ENCODE measurements around the gene INPP5B. TPM values are rescaled to one million over a fixed set of nuclear protein-coding genes. Genes with fewer than 3 reads are reported as not detected.

INPP5B gene
- total RNA-seq, 1 donor from 2014 or later: 36.5 TPM

DNA sequence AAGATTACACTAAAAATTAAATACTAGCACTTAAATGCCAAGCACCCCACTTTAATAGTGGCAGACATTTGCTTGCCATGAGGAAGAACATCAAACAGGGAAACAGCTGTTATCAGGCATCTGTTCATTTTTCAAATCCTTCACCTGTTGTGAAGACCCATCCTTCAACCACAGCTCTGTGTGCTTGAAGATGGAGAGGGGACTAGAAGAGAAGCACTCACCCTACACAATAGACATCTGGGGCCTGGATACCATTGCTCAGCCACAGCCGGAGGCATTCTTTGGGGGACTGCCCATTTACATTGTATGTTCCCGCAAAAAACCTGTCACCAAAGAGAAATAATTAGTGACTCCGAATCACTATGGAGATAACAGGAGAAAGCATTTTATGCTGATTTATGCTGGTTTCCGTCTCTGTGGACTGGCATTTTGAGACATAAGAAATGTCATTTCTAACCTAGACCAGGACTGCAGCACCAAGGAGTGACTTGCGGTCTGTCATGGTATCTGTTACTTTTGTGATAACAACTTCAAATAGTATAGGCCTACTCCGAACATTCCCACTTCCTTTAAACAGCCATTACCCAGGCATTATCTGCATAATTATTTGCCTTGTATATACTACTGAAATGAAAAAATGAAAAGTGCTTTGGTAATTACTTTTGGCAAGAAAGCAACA is 58.7 kb downstream of the INPP5B start:
- H3K4me3 Mint-ChIP-seq (ENCODE audit: unreplicated experiment): no peak overlapping the region
- TF ChIP-seq, protein P1, sequence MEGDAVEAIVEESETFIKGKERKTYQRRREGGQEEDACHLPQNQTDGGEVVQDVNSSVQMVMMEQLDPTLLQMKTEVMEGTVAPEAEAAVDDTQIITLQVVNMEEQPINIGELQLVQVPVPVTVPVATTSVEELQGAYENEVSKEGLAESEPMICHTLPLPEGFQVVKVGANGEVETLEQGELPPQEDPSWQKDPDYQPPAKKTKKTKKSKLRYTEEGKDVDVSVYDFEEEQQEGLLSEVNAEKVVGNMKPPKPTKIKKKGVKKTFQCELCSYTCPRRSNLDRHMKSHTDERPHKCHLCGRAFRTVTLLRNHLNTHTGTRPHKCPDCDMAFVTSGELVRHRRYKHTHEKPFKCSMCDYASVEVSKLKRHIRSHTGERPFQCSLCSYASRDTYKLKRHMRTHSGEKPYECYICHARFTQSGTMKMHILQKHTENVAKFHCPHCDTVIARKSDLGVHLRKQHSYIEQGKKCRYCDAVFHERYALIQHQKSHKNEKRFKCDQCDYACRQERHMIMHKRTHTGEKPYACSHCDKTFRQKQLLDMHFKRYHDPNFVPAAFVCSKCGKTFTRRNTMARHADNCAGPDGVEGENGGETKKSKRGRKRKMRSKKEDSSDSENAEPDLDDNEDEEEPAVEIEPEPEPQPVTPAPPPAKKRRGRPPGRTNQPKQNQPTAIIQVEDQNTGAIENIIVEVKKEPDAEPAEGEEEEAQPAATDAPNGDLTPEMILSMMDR (IDR thresholded peaks at IDR 0.05): no peak
- no peak for DNase-seq (ENCODE audit: extremely low spot score, unreplicated experiment)
- no peaks in the 10 kb centered on the region for H3K27me3 Mint-ChIP-seq (ENCODE audit: unreplicated experiment)
- no peak overlapping the region for H3K27ac Mint-ChIP-seq (ENCODE audit: unreplicated experiment)
- no peaks in the 10 kb centered on the region for H3K4me1 Mint-ChIP-seq (ENCODE audit: unreplicated experiment)
- H3K36me3 Mint-ChIP-seq (ENCODE audit: unreplicated experiment): peaks cover 55% of the 10 kb centered on the region
- no peaks in the 10 kb centered on the region for H3K9me3 Mint-ChIP-seq (ENCODE audit: unreplicated experiment)

- no peaks in the 10 kb centered on the region for H3K9me3 Mint-ChIP-seq (ENCODE audit: unreplicated experiment)
- peaks cover 66% of the 10 kb centered on the region for H3K36me3 Mint-ChIP-seq (ENCODE audit: unreplicated experiment)
- TF ChIP-seq, protein P1 (IDR thresholded peaks at IDR 0.05): no peak
- no peaks in the 10 kb centered on the region for H3K4me1 Mint-ChIP-seq (ENCODE audit: unreplicated experiment)
- no peaks in the 10 kb centered on the region for H3K27me3 Mint-ChIP-seq (ENCODE audit: unreplicated experiment)
- H3K4me3 Mint-ChIP-seq (ENCODE audit: unreplicated experiment): no peak overlapping the region
- no peak for DNase-seq (ENCODE audit: extremely low spot score, unreplicated experiment)
- H3K27ac Mint-ChIP-seq (ENCODE audit: unreplicated experiment): no peak overlapping the region
Measured at GRCh38 chr1:37884145-37884544, 62.7 kb downstream of the INPP5B start.

DNA sequence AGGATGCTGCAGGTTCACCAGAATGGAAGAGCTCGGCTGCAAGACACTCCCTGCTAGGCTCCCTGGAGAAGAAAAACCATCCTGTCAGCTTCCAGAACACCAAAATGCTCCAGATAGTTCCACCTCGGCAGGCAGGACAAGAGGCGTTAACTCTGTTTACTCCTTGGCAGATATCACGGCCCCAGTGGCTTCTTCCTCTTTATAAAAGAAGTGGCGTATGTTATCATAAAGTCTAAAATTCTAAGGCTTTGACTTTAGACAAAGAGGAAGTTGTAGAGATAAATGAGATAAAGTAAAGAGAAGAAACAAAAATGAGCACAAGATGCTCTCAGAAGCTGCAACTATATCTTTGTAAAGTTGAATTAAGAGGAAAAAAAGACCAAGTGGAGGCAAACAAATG is 63.2 kb downstream of the INPP5B start:
- TF ChIP-seq, protein P1 (IDR thresholded peaks at IDR 0.05): no peak
- H3K27ac Mint-ChIP-seq (ENCODE audit: unreplicated experiment): no peak overlapping the region

DNA sequence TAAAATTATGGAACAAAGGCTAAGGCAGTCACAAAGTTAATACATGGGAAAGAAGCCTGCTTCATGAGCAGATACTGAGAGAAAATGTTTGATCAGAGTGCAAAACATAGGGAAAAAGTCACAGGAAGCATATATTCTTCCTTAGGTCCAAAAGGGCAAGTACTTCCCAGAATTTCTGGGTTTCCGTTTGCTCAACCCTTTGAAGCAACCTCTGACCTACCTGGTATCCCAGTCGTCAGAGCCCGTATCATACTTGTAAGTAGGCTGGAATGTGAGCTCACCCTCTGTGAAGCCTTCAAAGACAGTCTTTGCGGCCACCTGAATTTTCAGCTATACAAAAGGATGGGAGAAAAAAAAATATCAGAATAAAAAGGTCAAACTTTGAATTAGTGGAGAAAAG is 67.0 kb downstream of the INPP5B start:
- DNase-seq (ENCODE audit: extremely low spot score, unreplicated experiment): no peak
- Mint-ChIP-seq H3K4me1 (ENCODE audit: unreplicated experiment) (no peaks in the 10 kb centered on the region), H3K36me3 (ENCODE audit: unreplicated experiment) (peaks cover 49% of the 10 kb centered on the region), H3K9me3 (ENCODE audit: unreplicated experiment) (no peaks in the 10 kb centered on the region), H3K27me3 (ENCODE audit: unreplicated experiment) (no peaks in the 10 kb centered on the region), H3K27ac (ENCODE audit: unreplicated experiment) (no peak overlapping the region), H3K4me3 (ENCODE audit: unreplicated experiment) (no peak overlapping the region)
- TF ChIP-seq, protein P1 (IDR thresholded peaks at IDR 0.05): no peak

More for the DNA sequence above, 63.2 kb downstream of the INPP5B start:
- no peak for DNase-seq (ENCODE audit: extremely low spot score, unreplicated experiment)
- H3K4me1 Mint-ChIP-seq (ENCODE audit: unreplicated experiment): no peaks in the 10 kb centered on the region
- no peaks in the 10 kb centered on the region for H3K9me3 Mint-ChIP-seq (ENCODE audit: unreplicated experiment)
- H3K36me3 Mint-ChIP-seq (ENCODE audit: unreplicated experiment): peaks cover 63% of the 10 kb centered on the region
- no peak overlapping the region for H3K4me3 Mint-ChIP-seq (ENCODE audit: unreplicated experiment)
- no peaks in the 10 kb centered on the region for H3K27me3 Mint-ChIP-seq (ENCODE audit: unreplicated experiment)

- TF ChIP-seq, protein P1 (IDR thresholded peaks at IDR 0.05): no peak
- H3K27me3 Mint-ChIP-seq (ENCODE audit: unreplicated experiment): no peaks in the 10 kb centered on the region
- no peak overlapping the region for H3K27ac Mint-ChIP-seq (ENCODE audit: unreplicated experiment)
- H3K36me3 Mint-ChIP-seq (ENCODE audit: unreplicated experiment): peaks cover 50% of the 10 kb centered on the region
- no peak for DNase-seq (ENCODE audit: extremely low spot score, unreplicated experiment)
- H3K4me3 Mint-ChIP-seq (ENCODE audit: unreplicated experiment): no peak overlapping the region
- no peaks in the 10 kb centered on the region for H3K4me1 Mint-ChIP-seq (ENCODE audit: unreplicated experiment)
- H3K9me3 Mint-ChIP-seq (ENCODE audit: unreplicated experiment): no peaks in the 10 kb centered on the region
Measured at GRCh38 chr1:37878071-37878470, 68.8 kb downstream of the INPP5B start.

Data from osteocyte (in vitro differentiated cells).